ENCODE data around the gene TBC1D16.

DNA sequence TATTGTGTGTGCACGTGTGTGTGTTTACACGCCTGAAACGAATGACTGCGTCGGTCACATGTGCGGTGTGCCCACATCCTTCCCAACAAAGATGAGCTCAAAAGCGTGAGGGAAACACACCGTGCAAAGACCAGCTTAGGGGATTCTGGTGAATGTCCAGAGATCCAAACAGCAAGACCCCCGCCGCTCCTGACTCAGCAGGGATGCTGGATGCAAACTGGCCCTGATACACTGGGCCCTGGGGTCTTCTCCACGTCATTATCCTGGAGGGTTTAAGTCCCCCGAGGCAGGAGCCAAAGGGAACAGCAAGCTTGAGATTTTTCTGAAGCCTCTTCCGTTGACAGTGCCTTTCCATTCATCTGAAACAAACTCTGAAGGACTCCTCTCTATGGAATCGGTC, 59.2 kb downstream of the TBC1D16 start:
- TF ChIP-seq, protein P1, sequence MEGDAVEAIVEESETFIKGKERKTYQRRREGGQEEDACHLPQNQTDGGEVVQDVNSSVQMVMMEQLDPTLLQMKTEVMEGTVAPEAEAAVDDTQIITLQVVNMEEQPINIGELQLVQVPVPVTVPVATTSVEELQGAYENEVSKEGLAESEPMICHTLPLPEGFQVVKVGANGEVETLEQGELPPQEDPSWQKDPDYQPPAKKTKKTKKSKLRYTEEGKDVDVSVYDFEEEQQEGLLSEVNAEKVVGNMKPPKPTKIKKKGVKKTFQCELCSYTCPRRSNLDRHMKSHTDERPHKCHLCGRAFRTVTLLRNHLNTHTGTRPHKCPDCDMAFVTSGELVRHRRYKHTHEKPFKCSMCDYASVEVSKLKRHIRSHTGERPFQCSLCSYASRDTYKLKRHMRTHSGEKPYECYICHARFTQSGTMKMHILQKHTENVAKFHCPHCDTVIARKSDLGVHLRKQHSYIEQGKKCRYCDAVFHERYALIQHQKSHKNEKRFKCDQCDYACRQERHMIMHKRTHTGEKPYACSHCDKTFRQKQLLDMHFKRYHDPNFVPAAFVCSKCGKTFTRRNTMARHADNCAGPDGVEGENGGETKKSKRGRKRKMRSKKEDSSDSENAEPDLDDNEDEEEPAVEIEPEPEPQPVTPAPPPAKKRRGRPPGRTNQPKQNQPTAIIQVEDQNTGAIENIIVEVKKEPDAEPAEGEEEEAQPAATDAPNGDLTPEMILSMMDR (IDR thresholded peaks at IDR 0.05), result no peak
- TF ChIP-seq EZH2 (IDR thresholded peaks at IDR 0.05) (no peak), EZH2phosphoT487 (IDR thresholded peaks at IDR 0.05) (no peak)
